HG02870 (cell line): ENCODE results near the gene PDE6B.
"Not testable (repeated sequence)": the region's sequence is repeated elsewhere in the genome, so short reads cannot be mapped to it uniquely, and the experiment has no call there.

Experiments
- ATAC-seq: cut with Tn5 transposase; IDR thresholded peaks from one replicate; pipeline ENCODE4 v1.9.1; 2021; ENCODE audit warnings: mild to moderate bottlenecking, moderate library complexity; ENCODE audit not compliant: unreplicated experiment

The PDE6B gene

GRCh38 chr4:700587-701264 lies 75.4 kb downstream of the PDE6B start:
- no peak for ATAC-seq

- ATAC-seq, result no peak
Observed at GRCh38 chr4:702618-703048, 77.3 kb downstream of the PDE6B start.

GRCh38 chr4:703336-704197 lies 78.2 kb downstream of the PDE6B start:
- ATAC-seq, result no peak

- no peak for ATAC-seq
Observed at GRCh38 chr4:704198-704891, 79.0 kb downstream of the PDE6B start.

GRCh38 chr4:704971-705277 lies 79.6 kb downstream of the PDE6B start:
- no peak for ATAC-seq

- ATAC-seq, result peak; percentile 93
Observed at GRCh38 chr4:705278-706082, 80.1 kb downstream of the PDE6B start, which contains the start of gene PCGF3. PCGF3 (plus strand) TSS chr4:705832; CDS start chr4:733681, 27,849 bp downstream.

- ATAC-seq, result not testable (repeated sequence)
Observed at GRCh38 chr4:706083-706633, 80.8 kb downstream of the PDE6B start.

- ATAC-seq, result no peak
Observed at GRCh38 chr4:706834-707598, 81.6 kb downstream of the PDE6B start.

GRCh38 chr4:707929-708630 lies 82.7 kb downstream of the PDE6B start:
- ATAC-seq, result no peak

- ATAC-seq, result no peak
Observed at GRCh38 chr4:708631-708933, 83.2 kb downstream of the PDE6B start.

GRCh38 chr4:709348-709747 lies 84.0 kb downstream of the PDE6B start:
- no peak for ATAC-seq

GRCh38 chr4:710116-710515 lies 84.7 kb downstream of the PDE6B start:
- ATAC-seq, result no peak

- no peak for ATAC-seq
Observed at GRCh38 chr4:710916-711315, 85.5 kb downstream of the PDE6B start.

GRCh38 chr4:712093-712492 lies 86.7 kb downstream of the PDE6B start:
- no peak for ATAC-seq

- no peak for ATAC-seq
Observed at GRCh38 chr4:712916-713632, 87.7 kb downstream of the PDE6B start.

GRCh38 chr4:714087-714486 lies 88.7 kb downstream of the PDE6B start:
- ATAC-seq, result no peak

- ATAC-seq, result no peak
Observed at GRCh38 chr4:717601-718320, 92.4 kb downstream of the PDE6B start.

- ATAC-seq, result no peak
Observed at GRCh38 chr4:718460-718859, 93.1 kb downstream of the PDE6B start.
